ENCODE results near the gene ARHGAP26. TPM values are rescaled to one million over a fixed set of nuclear protein-coding genes. Genes with fewer than 3 reads are reported as not detected.

Gene ARHGAP26
- total RNA-seq, 1 donor from 2014 or later: 10.6 TPM

GRCh38 chr5:143248822-143249579 is 478.8 kb downstream of the ARHGAP26 start:
- DNase-seq: no peak

- DNase-seq: no peak
Observed at GRCh38 chr5:143249851-143250250, 479.7 kb downstream of the ARHGAP26 start.

DNA sequence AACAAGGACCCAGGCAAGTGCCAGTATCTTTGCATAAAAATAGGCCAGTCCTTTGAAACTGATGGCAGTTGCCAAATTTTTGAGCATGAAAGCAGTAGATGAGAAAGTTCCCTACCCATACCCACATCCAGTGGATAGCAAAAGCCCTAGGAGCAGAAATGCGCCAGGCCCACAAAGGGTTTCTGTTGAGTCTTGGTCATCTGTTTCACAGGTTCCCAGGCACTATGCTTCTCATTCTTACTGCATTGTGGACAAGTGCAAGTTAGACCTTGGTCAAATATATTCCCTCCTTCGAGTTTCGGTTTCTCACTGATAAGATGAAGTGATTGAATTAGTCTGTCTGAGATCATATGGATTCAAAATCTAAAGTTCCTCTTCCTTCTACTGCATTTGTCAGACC is 481.0 kb downstream of the ARHGAP26 start:
- DNase-seq: no peak

DNA sequence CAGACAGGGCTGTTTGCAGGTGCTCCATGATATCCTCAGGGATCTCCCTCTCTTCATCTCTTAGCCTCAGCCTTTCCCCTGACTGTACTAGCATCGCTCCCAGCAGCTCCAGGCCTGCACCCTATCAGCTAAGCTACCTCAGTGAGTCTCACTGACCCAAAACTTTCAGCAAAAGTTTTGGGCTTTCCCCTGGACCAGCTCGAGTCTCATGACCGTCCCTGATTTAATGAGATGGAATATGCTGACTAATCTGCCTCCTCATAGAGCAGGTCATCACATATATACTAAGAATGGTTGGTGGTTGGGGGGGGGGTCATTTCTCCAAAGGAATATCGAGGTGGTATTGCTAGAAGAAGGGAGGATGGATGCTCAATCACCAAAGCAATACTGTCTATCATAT is 481.8 kb downstream of the ARHGAP26 start:
- no peak for DNase-seq

GRCh38 chr5:143254819-143255218 is 484.6 kb downstream of the ARHGAP26 start:
- DNase-seq: no peak

DNA sequence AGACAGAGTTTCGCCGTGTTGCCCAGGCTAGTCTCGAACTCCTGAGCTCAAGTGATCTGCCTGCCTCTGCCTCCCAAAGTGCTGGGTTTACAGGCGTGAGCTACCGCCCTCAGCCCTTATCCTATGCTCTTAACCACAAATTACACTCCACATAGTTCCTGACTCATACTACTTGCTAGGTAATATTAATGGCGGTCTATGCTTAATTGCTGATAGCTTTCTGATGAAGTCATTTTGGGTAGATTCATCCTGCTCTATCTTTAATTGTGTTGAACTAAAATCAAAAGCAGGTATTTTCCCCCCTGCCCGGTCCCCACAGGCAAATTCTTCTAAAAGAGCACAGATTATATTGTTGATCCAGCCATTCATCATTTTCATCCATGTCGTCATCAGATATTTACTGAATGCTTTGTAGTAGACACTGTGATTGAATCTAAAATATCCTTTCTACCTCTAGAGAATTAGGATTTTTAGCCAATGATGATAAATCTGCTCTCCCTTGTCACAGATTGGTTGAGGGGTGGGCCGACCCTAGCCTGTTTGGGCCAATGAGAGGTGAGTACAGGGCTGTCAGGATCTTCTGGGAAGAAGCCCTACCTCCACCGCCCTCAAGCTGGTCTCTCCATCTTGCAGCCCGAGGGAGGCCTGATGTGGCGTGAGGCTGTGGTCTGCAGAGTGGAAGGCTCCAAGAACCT is 488.5 kb downstream of the ARHGAP26 start:
- no peak for DNase-seq

DNA sequence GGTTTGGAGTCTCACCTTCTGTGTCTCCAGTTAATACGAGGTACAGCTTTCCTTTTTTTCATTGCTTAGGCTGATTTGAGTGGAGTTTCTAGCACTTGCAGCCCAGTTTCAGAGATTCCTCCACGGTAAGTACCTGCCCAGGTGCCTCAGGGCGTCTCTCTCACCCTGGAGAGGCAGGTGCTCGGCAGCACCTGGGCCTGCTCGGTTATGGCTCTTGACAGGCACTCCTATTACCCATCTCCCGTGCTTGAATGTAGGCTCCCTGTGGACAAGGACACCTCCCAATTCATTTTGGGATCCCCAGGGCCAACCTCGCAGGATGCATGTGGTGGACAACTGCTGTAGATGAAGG is 489.1 kb downstream of the ARHGAP26 start:
- DNase-seq: no peak

GRCh38 chr5:143261748-143262392 is 491.7 kb downstream of the ARHGAP26 start:
- no peak for DNase-seq

GRCh38 chr5:143262393-143263174 is 492.4 kb downstream of the ARHGAP26 start:
- DNase-seq: no peak

- no peak for DNase-seq
Observed at GRCh38 chr5:143263272-143263810, 493.2 kb downstream of the ARHGAP26 start.

DNA sequence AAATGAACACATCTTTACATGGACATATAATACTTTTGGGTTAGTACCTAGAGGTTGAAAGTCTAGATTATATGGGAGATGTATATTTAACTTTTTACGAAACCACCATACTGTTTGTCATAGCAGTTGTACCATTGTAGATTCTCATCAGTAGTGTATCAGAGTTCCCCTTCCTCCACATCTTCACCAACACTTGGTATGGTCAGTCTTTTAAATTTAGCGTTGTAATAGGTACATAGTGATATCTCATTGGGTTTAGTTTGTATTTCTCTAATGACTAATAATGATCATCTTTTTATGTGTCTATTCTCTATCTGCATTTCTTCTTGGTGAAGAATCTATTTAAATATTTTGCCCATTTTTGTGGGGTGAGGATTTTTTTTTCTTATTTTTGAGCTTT is 495.8 kb downstream of the ARHGAP26 start:
- no peak for DNase-seq

- DNase-seq: no peak
Observed at GRCh38 chr5:143267186-143267585, 497.0 kb downstream of the ARHGAP26 start.

- no peak for DNase-seq
Observed at GRCh38 chr5:143268388-143268787, 498.2 kb downstream of the ARHGAP26 start.

GRCh38 chr5:143271431-143271830 is 501.3 kb downstream of the ARHGAP26 start:
- DNase-seq: no peak

DNA sequence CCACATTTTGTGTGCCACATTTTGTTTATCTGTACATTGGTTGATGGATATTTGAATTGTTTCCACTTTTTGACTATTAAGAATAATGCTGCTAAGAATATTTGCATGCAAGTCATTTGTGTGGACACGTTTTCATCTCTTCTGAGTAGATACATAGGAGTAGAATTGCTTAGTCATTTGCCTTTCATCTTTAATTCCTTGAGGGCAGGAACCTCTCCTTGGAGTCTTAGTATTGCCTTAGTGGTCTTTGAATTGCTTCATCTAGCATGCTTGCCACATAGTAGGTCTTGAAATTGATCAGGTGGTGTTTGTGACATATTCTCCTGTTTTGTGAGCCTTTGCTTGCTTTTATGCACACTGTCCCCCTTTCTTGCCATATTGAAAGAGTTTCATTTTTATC is 504.8 kb downstream of the ARHGAP26 start:
- DNase-seq: no peak

GRCh38 chr5:143275512-143276363 is 505.6 kb downstream of the ARHGAP26 start:
- no peak for DNase-seq

GRCh38 chr5:143277536-143277935 is 507.4 kb downstream of the ARHGAP26 start:
- DNase-seq: no peak
